Activated naive CD8-positive, alpha-beta T cell (primary cell): Measurements from ENCODE around the gene FGF12.

ENCODE experiments used
- H3K27ac Mint-ChIP-seq: one replicate; pipeline ENCODE4 v1.8.0; 2021; ENCODE audit warnings: mixed read lengths
- H3K27me3 Mint-ChIP-seq: one replicate; pipeline ENCODE4 v1.8.0; 2021; ENCODE audit warnings: mixed read lengths
- H3K36me3 Mint-ChIP-seq: one replicate; pipeline ENCODE4 v1.8.0; 2021; ENCODE audit warnings: mixed read lengths
- H3K4me1 Mint-ChIP-seq: one replicate; pipeline ENCODE4 v1.8.0; 2021; ENCODE audit warnings: low read depth, mixed read lengths
- H3K4me3 Mint-ChIP-seq: one replicate; pipeline ENCODE4 v1.8.0; 2021; ENCODE audit warnings: mild to moderate bottlenecking, mixed read lengths
- H3K9me3 Mint-ChIP-seq: one replicate; pipeline ENCODE4 v1.8.0; 2021; ENCODE audit warnings: low read depth, mixed read lengths

FGF12 gene

DNA sequence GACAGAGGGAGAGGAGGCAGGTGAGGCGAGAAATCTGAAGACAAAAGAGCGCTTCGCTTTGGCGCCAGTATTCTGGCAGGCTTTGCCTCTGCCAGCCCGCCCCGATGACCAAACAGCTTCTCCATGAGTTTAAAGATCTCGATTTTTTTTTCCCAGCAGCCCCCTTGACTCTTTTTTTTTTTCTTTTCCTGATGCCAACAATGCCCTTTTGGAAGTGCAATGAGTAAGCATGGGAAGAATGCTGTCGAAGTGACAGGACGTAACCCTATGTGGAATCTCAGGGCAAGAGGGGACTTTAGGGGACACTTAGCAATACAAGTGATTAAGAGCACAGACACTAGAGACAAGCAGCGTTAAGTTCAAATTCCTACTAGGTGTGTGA lies 211.7 kb downstream of the FGF12 start:
- Mint-ChIP-seq H3K9me3 (peaks cover 3% of the 10 kb centered on the region), H3K4me1 (peaks cover 5% of the 10 kb centered on the region), H3K36me3 (no peaks in the 10 kb centered on the region), H3K27ac (no peak overlapping the region), H3K27me3 (peaks cover 22% of the 10 kb centered on the region), H3K4me3 (no peak overlapping the region)

GRCh38 chr3:192514754-192515663 lies 212.3 kb downstream of the FGF12 start:
- Mint-ChIP-seq H3K4me1 (peaks cover 5% of the 10 kb centered on the region), H3K27me3 (peaks cover 21% of the 10 kb centered on the region), H3K9me3 (peaks cover 3% of the 10 kb centered on the region), H3K27ac (no peak overlapping the region), H3K4me3 (no peak overlapping the region), H3K36me3 (no peaks in the 10 kb centered on the region)

- H3K27ac Mint-ChIP-seq, result no peak overlapping the region
These were observed 213.1 kb downstream of the FGF12 start for GRCh38 chr3:192514081-192514753.

GRCh38 chr3:192505731-192506130 lies 221.6 kb downstream of the FGF12 start:
- Mint-ChIP-seq H3K9me3 (peaks cover 3% of the 10 kb centered on the region), H3K4me3 (no peak overlapping the region), H3K27me3 (peaks cover 5% of the 10 kb centered on the region), H3K36me3 (no peaks in the 10 kb centered on the region), H3K27ac (no peak overlapping the region), H3K4me1 (no peaks in the 10 kb centered on the region)

More at GRCh38 chr3:192514081-192514753, 213.1 kb downstream of the FGF12 start:
- Mint-ChIP-seq H3K4me3 (peak overlapping the region; percentile 41), H3K4me1 (peaks cover 5% of the 10 kb centered on the region), H3K27me3 (peaks cover 21% of the 10 kb centered on the region), H3K36me3 (no peaks in the 10 kb centered on the region), H3K9me3 (no peaks in the 10 kb centered on the region)

DNA sequence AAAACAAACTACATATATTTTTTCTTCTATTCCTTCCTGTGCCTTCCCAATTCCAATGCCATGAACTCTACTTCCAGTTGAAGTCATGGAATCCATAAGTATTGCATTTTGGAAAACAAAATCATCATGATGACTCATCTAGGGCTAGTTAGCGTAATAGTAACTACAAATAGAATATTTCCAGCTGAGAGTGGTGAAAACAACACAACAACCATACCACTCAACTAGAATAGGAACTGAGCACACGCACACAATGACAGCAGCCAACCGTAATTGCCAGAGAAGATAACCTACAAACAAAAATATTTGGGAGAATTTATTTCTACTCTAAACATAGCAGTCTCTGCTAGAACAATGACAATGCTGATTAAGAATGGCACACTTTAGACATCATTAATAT lies 225.9 kb downstream of the FGF12 start:
- Mint-ChIP-seq H3K36me3 (no peaks in the 10 kb centered on the region), H3K27ac (no peak overlapping the region), H3K9me3 (peaks cover 3% of the 10 kb centered on the region), H3K4me3 (no peak overlapping the region), H3K27me3 (peaks cover 3% of the 10 kb centered on the region), H3K4me1 (no peaks in the 10 kb centered on the region)

GRCh38 chr3:192496905-192497587 lies 230.3 kb downstream of the FGF12 start:
- no peak overlapping the region for H3K27ac Mint-ChIP-seq
- no peaks in the 10 kb centered on the region for H3K36me3 Mint-ChIP-seq
- no peaks in the 10 kb centered on the region for H3K9me3 Mint-ChIP-seq

GRCh38 chr3:192494174-192494573 lies 233.2 kb downstream of the FGF12 start:
- Mint-ChIP-seq H3K4me1 (no peaks in the 10 kb centered on the region), H3K9me3 (no peaks in the 10 kb centered on the region), H3K4me3 (no peak overlapping the region), H3K27me3 (peaks cover 1% of the 10 kb centered on the region), H3K36me3 (no peaks in the 10 kb centered on the region), H3K27ac (no peak overlapping the region)

More at GRCh38 chr3:192496905-192497587, 230.3 kb downstream of the FGF12 start:
- Mint-ChIP-seq H3K4me1 (no peaks in the 10 kb centered on the region), H3K27me3 (no peaks in the 10 kb centered on the region), H3K4me3 (no peak overlapping the region)

- H3K4me1 Mint-ChIP-seq, result no peaks in the 10 kb centered on the region
- H3K9me3 Mint-ChIP-seq, result no peaks in the 10 kb centered on the region
- no peak overlapping the region for H3K4me3 Mint-ChIP-seq
- H3K36me3 Mint-ChIP-seq, result no peaks in the 10 kb centered on the region
- H3K27me3 Mint-ChIP-seq, result peaks cover 1% of the 10 kb centered on the region
- no peak overlapping the region for H3K27ac Mint-ChIP-seq
These were observed 236.6 kb downstream of the FGF12 start for GRCh38 chr3:192490720-192491119.

- no peaks in the 10 kb centered on the region for H3K36me3 Mint-ChIP-seq
- H3K27ac Mint-ChIP-seq, result no peak overlapping the region
- H3K27me3 Mint-ChIP-seq, result peaks cover 1% of the 10 kb centered on the region
- no peaks in the 10 kb centered on the region for H3K9me3 Mint-ChIP-seq
- H3K4me3 Mint-ChIP-seq, result no peak overlapping the region
- H3K4me1 Mint-ChIP-seq, result no peaks in the 10 kb centered on the region
These were observed 237.8 kb downstream of the FGF12 start for GRCh38 chr3:192489579-192489978.

- Mint-ChIP-seq H3K4me3 (no peak overlapping the region), H3K9me3 (no peaks in the 10 kb centered on the region), H3K36me3 (no peaks in the 10 kb centered on the region), H3K27ac (no peak overlapping the region), H3K4me1 (no peaks in the 10 kb centered on the region), H3K27me3 (peaks cover 1% of the 10 kb centered on the region)
These were observed 240.3 kb downstream of the FGF12 start for GRCh38 chr3:192487033-192487432.

DNA sequence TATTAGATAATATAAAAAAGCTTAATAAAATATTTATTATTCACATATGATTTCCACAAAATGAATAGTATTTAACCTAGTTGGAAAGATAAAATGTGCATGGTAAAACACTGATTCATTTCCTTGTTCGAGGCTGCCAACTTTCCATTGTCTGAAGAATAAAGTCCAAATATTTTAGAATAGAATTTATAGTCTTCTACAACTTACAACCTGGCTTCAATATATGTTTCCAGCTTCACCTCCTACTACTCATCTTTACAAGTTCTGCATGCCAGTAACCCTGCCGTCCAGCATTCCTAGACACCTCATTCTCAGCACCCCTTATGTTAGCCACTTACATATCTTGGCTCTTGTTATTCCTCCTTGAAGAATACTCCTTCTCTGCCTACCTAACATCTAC lies 244.5 kb downstream of the FGF12 start:
- H3K4me3 Mint-ChIP-seq, result no peak overlapping the region
- no peaks in the 10 kb centered on the region for H3K4me1 Mint-ChIP-seq
- no peaks in the 10 kb centered on the region for H3K36me3 Mint-ChIP-seq
- no peaks in the 10 kb centered on the region for H3K9me3 Mint-ChIP-seq
- no peaks in the 10 kb centered on the region for H3K27me3 Mint-ChIP-seq
- no peak overlapping the region for H3K27ac Mint-ChIP-seq

GRCh38 chr3:192482391-192482790 lies 244.9 kb downstream of the FGF12 start:
- Mint-ChIP-seq H3K36me3 (no peaks in the 10 kb centered on the region), H3K9me3 (no peaks in the 10 kb centered on the region), H3K27ac (no peak overlapping the region), H3K4me1 (no peaks in the 10 kb centered on the region), H3K27me3 (no peaks in the 10 kb centered on the region), H3K4me3 (no peak overlapping the region)

DNA sequence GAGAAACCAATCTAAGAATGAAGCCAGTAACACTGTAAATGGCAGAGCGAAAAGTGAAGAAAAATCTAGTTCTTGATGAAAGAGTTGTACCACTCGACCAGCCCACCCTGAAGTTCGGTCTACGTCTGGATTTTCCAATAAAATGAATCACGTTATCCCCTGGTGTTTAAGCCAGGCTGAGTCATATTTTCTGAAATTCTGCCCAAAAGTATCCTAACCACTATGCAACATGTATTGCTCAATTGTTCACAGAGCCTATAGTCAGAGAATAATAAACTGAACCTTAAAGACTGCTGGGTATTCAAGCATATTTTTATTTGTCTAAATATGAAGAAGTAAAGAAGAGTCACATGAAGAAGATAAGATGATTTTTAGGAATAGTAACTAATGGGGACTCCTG lies 245.7 kb downstream of the FGF12 start:
- Mint-ChIP-seq H3K4me1 (no peaks in the 10 kb centered on the region), H3K9me3 (no peaks in the 10 kb centered on the region), H3K27me3 (no peaks in the 10 kb centered on the region), H3K27ac (no peak overlapping the region), H3K36me3 (no peaks in the 10 kb centered on the region), H3K4me3 (no peak overlapping the region)

- Mint-ChIP-seq H3K27me3 (peaks cover 12% of the 10 kb centered on the region), H3K4me3 (no peak overlapping the region), H3K36me3 (no peaks in the 10 kb centered on the region), H3K9me3 (no peaks in the 10 kb centered on the region), H3K27ac (no peak overlapping the region), H3K4me1 (no peaks in the 10 kb centered on the region)
These were observed 259.9 kb downstream of the FGF12 start for GRCh38 chr3:192467230-192468140.
